ENCODE data around the gene HSD3B7.

Gene HSD3B7

DNA sequence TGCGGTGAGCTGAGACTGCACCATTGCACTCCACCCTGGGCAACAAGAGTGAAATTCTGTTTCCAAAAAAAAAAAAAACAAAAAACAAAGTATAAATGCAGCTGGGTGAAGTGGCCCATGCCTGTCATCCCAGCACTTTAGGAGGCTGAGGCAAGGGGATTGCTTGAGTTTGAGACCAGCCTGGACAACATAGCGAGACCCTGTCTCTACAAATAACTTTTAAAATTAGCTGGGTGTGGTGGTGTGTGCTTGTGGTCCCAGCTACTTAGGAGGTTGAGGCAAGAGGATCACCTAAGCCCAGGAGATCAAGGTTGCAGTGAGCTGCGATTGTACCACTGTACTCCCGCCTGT is 38.2 kb downstream of the HSD3B7 start:
- DNase-seq (ENCODE audit: low read depth), result no peak

DNA sequence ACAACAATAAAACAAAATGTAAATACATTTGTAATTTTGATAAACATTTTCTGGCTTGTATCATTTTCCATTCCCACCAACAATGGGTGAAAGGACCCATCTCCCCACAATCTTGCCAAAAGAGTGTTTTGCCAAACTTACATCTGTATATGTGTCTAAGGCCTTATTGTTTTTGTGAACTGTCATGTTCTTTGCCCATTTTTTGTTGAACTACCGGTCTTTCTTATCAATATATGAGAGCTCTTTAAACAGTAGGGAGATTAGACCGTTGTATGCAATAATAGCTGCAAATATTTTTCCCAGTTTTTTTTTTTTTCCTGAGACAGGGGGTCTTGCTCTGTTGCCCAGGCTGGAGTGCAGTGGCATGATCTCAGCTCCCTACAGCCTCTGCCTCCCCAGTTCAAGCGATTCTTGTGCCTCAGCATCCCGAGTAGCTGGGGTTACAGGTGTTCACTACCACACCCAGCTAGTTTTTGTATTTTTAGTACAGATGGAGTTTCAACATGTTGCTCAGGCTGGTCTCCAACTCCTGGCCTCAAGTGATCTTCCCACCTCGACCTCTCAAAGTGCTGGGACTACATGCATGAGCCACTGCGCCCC is 38.7 kb downstream of the HSD3B7 start:
- no peak for DNase-seq (ENCODE audit: low read depth)

DNA sequence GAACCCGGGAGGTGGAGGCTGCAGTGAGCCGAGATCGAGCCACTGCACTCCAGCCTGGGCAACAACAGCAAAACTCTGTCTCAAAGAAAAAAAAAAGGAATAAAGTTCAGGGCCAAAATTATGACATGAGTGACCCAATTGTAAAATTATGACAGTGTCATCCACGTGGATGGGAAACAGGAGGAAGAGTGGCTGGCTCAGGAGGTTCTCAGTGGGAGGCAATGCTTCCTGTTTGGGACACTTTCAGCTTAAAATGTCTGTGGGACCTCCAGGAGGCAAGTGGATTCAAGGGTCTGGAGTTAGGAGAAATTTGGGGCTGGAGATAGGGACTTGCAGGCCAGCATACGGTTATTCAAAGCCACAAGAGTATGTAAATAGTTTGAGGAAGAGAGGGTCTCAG is 40.3 kb downstream of the HSD3B7 start:
- no peak for DNase-seq (ENCODE audit: low read depth)

DNA sequence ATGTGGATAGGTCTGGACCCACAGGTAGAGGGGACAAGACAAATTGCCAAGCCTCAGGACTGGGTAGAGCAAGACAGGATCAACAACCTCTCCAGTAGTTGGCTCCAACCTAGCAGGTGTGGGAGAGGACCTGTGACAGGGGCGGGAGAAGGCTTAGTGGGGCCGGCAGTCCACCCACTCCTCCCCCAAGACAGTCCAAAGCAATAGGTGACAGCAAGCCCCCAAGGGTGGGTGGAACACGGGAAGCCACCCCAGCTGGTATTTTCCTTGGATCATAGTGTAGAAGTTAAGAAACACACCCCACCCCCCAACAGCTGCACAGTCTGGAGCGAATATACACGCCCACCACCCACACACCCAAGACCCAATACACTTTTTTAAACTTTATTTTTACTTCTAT is 44.3 kb downstream of the HSD3B7 start:
- DNase-seq (ENCODE audit: low read depth), result no peak

- DNase-seq (ENCODE audit: low read depth), result no peak
Measured at GRCh38 chr16:31031276-31031675, 46.3 kb downstream of the HSD3B7 start.

DNA sequence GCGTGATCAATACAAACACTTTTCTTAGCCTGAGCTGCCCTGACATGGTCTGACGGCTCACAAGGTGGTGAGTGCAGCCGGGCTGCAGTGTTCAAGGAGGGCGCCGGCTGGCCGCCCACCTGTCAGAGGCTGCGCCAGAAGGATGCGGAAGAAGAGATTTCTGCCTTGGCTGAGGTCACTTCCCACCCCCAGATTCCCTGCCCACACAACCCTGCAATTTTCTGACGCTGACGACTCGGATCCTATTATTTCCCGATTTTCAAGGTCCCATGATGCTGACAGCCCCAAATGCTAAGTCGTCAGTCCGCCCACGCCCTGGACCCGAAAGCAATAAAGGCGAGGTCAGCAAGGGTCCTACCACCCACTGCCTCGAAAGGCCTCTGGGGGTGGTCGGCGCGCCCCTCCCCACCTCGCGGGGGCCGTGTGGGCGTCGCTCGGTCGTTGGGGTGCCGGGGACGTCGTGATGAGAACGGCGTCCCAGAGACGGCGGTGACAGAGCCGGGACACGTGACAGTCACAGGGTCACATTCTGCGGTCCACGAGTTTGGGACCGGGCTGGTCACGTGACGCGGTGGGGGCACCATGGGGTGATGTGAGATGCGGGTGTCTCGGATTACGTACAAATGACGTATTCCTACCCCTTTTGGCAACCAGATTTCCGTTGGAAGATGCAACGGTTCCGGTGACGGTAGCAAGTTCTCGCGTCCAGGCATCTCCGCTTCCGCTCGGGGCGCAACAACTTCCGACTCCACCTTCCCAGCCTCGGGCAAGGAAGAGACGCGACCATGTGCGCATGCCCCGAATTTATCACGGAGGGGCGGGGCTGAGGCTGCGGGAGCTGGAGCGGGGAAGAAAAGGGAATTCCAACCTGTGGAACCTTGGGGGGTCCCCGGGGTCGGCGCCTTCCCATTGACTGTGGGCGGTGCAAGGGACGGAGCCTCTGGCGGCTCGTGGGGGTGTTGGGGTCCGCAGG is 48.0 kb downstream of the HSD3B7 start, which contains the start of gene STX4:
Gene STX4, plus strand, starts transcription at position 823 of the 973 bp plus-strand sequence. CDS start 248 bp downstream, outside the sequence.
- DNase-seq (ENCODE audit: low read depth), result peak; percentile 98

DNA sequence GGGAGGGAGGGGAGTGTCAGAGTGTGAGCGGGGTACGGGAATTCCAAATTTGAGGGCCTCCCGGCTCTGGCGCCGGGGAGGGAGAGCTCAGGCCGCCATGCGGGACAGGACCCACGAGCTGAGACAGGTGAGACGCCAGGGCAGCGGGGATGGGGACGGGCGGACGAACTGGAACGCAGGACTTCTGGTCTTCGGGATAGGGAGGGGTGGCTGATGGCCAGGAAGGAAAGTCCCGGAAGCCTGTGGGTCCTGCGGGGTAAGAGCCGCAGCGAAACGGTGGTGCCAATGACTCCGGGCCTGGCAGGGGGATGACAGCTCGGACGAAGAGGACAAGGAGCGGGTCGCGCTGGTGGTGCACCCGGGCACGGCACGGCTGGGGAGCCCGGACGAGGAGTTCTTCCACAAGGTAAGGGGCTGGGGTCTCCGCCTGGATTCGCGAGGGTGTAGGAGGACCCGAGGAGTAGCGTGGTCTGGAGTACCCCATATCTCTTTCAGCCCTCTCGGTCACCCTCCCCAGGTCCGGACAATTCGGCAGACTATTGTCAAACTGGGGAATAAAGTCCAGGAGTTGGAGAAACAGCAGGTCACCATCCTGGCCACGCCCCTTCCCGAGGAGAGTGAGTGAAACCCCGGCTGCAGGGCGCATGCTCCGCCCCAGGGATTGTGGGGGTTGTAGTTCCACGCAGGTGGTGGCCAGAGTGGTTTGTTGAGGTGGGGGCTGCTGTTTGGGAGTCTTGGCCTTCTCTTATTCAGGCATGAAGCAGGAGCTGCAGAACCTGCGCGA is 48.9 kb downstream of the HSD3B7 start:
- DNase-seq (ENCODE audit: low read depth), result peak; percentile 88

GRCh38 chr16:31036691-31037090 is 51.7 kb downstream of the HSD3B7 start:
- no peak for DNase-seq (ENCODE audit: low read depth)
